ENCODE results near the gene MRPL14.

The MRPL14 gene

DNA sequence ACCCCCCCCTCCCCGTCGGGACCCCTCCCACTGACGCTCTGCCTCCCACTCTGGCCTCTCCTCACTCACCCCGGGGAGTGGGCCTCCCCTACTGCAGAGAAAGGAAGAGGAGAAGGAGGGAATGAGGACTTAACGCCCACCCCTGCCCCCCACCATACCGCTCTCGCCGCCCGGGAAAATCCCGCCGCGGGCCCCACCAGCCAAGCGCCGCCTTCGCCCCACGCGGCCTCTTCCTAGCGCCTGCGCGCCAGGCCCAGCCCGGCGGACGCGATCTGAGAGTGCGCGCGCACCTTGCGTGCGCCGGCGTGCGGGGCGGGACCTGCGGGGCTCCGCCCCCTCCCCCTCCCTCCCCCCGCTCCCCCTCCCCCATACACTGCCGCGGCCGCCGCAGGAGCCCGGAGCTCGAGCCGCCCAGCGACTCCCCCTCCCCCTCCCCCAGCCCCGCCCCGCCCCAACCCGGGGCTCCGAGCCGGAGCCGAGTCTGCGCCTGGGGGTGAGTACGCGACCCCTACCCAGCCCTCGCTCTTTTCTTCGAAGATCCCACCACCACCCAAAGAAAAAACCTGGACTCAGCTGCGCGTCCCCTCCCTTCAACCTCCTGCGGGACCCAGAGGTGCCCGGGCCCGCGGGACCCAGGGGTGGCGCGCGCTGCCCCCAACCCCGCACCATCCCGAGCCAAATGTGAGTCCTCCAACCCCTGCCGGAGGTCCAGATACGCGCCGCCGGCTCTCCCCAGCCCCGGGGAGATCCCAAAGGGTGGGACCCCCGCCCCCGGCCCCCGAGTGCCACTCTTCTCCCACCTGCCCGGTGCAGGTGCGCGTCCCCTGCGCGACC is at the start of gene MRPL14, which contains the start of gene TMEM63B:
Gene MRPL14, minus strand, starts transcription at position 267 of the 834 bp plus-strand sequence. CDS start 10,841 bp downstream, outside the sequence.
Gene TMEM63B, plus strand, starts transcription at position 369 of the 834 bp plus-strand sequence. CDS start 7,031 bp downstream, outside the sequence.
- DNase-seq (ENCODE audit: low read depth) = peak; percentile 87

DNA sequence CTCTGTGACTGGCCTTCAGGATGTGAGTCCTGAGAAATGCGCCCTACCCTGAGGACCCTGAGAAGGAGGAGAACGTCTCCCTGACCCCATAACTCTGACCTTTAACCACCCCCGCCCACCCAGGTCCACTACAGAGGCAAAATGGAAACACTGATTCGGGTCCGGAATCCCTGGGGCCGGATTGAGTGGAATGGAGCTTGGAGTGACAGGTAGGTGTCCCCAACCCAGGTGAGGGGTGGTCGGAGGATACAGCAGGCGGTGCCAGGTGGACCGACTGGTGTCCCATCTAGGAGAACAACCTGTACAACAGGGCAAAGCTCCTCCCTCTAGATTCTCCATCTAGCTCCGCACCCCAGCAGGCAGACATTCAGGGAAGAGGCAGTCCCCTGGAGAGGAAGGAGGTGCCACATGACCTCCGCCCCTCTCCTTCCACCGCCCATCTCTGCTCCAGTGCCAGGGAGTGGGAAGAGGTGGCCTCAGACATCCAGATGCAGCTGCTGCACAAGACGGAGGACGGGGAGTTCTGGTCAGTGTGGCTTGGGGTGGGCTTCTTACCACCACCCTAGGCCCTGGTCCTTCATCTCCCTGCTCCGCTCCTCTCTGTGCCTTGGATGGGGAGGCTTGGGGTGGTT is 49.0 kb upstream of the MRPL14 start:
- DNase-seq (ENCODE audit: low read depth) = no peak

DNA sequence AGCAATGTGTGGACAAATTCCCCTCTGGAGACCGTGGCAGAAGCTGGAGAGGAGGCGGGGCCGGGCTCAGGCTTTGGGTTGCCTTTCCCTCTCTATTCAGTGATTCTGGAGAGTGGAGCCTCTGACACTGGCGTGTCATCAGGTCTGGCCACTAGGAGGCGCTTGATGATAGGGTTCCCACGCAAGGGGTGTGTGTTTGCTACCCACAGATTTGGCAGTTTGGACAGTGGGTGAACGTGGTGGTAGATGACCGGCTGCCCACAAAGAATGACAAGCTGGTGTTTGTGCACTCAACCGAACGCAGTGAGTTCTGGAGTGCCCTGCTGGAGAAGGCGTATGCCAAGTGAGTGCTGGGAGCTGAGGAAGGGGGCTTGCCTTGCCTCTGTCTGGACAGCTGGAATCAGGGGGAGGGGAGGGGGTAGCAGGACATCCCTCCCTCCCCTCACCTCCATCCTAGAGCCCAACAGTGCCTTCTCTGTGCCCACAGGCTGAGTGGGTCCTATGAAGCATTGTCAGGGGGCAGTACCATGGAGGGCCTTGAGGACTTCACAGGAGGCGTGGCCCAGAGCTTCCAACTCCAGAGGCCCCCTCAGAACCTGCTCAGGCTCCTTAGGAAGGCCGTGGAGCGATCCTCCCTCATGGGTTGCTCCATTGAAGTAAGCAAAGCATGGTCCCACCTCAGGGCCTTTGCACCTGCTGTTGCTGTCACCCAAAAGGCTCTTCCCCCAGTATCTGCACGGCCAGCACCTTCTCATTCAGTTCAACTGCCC is 45.7 kb upstream of the MRPL14 start:
- DNase-seq (ENCODE audit: low read depth) = peak; percentile 81

DNA sequence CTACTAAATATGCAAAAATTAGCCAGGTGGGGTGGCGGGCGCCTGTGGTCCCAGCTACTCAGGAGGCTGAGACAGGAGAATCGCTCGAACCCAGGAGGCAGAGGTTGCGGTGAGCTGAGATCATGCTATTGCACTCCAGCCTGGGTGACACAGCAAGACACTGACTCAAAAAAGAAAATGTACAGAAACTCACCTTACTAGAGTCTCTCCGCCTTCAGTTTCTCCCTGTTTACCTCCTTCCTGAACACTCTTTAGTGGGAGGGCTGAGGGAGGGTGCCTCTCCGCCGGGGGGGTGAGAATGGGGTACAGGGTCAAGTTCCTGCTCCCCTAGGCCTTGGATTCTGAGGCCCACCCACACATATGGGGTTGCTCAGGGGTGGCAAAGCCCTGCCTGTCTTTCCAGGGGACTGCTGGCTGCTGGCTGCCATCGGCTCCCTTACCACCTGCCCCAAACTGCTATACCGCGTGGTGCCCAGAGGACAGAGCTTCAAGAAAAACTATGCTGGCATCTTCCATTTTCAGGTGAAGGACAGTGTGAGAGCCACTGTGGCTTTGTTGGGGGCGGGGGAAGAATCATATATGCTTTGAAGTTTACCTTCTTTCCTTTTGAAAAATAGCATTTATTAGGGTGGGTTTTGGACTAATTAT is 44.8 kb upstream of the MRPL14 start:
- DNase-seq (ENCODE audit: low read depth) = no peak

DNA sequence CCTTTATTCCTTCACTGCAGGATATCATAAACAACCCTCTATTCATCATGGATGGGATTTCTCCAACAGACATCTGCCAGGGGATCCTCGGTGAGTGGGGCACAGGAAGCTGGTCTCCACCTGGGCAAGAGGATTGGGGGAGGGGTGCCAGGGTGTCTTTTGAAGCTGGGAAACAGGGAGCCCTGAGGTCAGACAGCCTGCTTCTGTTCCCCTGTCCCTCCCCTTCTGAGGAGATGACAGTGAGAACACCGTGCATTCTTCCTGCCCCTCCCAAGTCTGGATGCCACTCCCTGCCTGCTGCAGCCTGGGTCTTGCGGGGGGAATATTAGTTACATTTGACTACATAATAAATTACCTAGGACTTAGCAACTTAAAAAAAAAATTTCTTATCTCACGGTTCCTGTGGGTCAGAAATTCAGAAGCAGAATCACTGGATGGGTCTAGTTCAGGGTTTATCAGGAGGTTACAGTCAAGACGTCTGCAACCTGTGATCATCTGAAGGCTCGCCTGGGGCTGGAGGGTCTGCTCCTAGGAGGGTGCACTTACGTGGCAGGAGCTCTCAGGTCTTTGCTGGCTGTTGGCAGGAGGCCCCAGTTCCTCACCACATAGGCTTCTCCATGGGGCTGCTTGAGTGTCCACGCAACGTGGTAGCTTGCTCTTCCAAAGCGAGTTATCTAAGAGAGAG is 42.8 kb upstream of the MRPL14 start:
- DNase-seq (ENCODE audit: low read depth) = no peak

DNA sequence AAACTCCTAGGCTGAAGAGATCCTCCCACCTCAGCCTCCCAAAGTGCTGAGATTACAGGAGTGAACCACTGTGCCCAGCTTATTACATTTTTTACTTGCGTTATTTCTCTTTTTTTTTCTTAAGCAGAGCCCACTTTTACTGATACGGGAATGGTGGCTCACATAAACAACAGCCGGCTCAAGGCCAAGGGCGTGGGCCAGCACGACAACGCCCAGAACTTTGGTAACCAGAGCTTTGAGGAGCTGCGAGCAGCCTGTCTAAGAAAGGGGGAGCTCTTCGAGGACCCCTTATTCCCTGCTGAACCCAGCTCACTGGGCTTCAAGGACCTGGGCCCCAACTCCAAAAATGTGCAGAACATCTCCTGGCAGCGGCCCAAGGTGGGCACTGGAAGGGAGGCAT is 41.9 kb upstream of the MRPL14 start:
- no peak for DNase-seq (ENCODE audit: low read depth)

DNA sequence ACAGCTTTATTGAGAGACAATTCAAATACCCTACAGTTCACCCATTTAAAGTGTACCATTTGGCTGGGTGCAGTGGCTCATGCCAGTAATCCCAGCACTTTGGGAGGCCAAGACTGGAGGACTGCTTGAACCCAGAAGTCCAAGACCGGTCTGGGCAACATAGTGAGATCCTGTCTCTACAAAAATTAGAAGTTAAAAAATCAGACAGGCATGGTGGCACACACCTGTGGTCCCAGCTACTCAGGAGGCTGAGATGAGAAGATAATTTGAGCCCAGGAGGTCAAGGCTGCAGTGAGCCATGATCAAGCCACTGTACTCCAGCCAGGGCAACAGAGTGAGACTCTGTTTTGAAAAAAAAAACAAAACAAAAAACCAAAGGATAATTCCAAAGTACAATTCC is 40.3 kb upstream of the MRPL14 start:
- no peak for DNase-seq (ENCODE audit: low read depth)

DNA sequence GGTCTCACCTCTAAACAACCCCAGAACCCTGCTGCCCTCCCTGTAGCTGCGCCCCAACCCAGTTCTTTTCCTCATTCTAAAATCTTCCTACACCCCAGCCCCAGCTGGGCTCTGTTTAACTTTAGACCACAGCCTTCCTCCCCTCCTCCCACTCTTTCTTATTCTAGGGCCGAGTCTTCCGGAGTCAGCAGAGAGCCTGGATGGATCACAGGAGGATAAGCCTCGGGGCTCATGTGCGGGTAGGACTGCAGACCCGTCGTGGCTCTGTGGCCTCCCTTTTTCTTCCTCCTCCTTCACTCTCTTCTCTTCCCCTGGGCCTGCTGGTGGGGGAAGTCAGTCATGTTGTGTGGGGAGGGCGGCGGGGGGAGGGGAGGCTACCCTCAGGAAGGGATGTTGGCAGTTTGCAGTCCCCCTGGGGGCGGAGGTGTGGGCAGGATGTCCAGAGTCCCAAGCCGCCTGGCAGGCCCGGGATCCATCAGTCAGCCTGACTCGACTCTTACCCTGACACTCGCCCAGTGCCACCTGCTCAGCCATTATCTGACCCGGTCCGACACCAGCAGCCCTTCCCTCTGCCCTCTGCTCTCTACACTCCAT is 39.4 kb upstream of the MRPL14 start:
- peak; percentile 21 for DNase-seq (ENCODE audit: low read depth)

DNA sequence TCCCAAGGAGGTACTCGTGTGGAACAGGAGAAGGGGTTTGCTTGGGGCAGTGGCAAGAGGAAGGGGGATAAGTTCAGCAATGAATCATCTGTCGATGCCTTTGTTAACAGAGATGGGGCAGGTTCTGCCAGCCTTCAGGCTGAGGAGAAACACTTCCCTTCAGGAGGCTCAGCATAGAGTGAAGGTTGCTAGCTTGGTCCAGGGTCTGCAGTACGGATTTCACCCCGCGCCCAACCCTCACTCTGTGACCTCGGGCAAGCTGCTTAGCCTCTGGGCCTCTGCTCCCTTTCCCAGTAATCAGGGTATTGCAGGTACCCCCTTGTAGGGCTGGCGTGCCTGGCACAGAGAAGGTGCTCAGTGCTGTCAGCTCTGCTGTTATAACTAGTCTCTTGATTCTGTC is 38.9 kb upstream of the MRPL14 start:
- DNase-seq (ENCODE audit: low read depth) = no peak

DNA sequence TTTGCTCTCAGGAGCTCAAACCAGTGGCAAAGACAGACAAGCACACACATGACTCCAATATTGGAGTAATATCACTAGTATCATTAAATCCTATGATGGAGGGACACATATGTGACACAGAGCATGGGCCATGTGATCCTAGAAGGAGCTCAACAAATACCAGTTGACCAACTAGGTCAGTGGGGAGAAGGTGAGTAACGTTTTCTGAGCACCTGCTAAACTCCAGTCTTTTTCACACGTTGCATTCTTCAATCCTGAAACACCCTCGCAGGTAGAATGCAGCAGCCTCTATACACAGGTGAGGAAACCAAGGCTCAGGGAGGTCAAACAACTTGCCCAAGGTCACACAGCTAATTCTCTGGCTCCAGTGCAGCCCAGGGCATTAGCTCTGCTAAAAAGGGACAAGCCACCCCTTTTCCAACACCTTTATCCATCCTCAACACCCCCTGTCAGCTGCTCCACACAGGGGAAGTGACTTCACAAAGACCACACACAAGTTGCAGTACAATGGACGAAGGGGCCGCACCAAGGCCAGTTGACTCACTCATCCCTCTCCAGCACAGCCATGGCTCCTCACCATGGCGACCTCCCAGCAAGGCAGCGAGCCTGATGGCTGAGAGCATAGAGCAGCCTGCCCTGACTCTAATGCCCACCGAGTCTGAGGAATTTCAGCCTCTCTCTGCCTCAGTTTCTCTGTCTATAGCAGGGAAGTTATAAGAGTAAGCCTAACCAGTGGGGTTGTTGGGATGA is 35.8 kb upstream of the MRPL14 start:
- DNase-seq (ENCODE audit: low read depth) = no peak

DNA sequence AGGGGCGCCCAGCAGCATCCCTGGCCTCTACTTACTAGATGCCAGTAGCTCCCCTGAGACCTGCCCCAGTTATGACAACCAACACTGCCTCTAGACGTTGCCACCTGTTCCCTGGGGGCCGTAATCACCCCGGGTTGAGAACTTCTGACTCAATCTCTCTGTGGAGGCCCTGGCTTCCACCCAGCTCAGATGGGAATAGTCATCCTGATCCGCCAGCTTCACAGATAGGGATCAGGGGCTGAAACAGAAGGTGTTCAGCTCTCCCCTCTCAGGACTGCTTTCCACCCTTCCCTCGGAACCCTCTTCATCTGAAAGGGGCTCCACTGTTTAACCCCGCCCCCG is 34.7 kb upstream of the MRPL14 start:
- peak; percentile 47 for DNase-seq (ENCODE audit: low read depth)

DNA sequence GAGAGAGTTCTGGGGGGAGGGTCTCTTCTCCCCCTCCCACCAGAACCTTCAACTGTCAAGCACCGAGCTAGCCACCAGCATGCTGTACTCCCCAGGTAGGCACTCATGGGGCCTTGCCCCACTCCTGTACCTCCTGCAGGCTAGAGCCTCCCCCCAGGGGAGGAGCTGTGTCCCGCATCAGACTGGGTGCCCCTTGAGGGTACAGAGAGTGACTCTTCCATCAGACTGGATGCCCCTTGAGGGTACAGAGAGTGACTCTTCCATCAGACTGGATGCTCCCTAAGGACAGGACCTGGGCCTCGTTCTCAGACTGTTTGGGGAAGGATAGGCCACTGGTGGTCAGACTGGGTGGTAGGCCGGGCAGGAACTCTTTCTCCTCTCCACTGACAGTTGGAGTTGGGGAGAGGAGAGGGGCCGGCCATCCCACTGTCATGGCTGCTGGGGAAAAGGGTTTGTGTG is 31.5 kb upstream of the MRPL14 start, which contains the start of gene CAPN11:
Gene CAPN11, plus strand, starts transcription at position 51 of the 459 bp plus-strand sequence. Its CDS starts 29 bp downstream, at position 80.
- DNase-seq (ENCODE audit: low read depth) = no peak

DNA sequence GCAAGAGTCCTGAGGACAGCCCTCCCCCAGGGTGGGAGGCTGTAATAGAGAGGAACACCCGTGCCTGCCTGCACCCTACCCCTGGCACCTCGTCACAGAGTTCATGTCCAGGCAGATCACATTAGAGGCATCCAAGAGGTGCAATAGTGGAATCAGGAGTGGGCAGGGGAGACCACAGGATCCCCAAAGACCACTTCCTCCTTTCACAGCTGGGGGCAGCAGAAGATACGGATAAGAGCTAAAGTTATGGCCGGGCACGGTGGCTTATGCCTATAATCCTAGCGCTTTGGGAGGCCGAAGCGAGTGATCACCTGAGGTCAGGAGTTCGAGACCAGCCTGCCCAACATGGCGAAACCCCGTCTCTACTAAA is 29.9 kb upstream of the MRPL14 start:
- no peak for DNase-seq (ENCODE audit: low read depth)

DNA sequence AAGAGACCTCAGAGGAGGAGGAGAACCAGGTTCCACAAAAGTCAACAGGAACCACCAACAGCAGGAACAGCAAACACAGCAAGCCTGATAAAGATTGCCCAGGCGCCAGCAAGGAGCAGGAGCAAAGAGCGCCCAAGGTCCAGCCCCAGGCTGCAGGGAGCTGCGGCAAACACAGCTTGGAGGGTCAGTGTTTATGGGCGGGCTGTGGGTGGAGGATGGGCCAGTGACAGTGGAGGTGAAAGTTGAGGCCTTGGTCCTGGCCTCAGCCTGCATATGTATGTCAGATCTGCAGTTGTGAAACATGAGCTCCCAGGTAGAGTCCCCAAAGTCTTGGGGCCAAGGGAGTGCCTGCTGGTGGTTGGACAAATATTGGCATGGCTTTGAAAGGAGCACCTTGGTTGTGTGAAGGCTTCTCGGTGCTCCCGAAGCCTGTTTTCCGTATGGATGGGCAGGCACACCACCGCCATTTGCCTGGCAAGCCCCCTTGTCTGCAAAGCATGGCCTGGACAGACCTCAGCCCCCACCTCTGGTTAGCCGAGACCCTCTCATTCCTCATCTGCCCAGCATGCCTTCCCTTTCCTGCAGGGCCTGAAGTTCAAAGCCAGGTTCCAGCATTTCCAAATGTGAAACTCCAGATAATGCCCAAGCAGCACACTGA is 29.4 kb upstream of the MRPL14 start:
- DNase-seq (ENCODE audit: low read depth) = no peak

DNA sequence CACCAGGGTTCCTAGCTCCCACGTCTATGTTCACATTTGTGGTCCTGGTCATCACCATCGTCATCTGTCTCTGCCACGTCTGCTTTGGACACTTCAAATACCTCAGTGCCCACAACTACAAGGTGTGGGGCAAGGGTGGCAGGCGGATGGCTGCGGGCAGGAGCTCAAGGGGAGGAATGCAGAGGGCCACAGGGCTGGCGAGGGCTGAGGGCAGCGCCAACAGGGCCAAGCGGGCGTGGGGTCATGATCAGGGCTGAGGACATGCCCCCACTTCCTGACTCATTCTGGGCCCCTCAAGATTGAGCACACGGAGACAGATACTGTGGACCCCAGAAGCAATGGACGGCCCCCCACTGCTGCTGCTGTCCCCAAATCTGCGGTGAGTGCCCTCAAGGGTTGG is 26.8 kb upstream of the MRPL14 start:
- no peak for DNase-seq (ENCODE audit: low read depth)

DNA sequence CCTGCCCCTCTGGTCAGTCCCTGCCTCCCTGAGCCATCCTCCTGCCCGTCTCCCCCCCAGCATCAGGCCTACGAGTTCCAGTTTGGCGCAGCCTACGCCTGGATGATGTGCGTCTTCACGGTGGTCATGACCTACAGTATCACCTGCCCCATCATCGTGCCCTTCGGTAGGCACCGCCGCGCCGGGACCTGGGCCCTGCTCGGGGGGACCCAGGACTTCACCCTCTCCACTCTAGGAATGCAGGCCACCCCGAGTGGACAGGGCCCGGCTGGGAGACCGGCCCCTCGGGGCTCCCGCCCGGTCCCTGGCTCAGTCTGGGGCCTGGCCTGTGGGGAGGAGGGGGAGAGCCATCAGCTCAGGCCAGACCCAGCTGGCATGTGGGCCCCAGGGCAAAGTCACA is 25.3 kb upstream of the MRPL14 start:
- DNase-seq (ENCODE audit: low read depth) = no peak

DNA sequence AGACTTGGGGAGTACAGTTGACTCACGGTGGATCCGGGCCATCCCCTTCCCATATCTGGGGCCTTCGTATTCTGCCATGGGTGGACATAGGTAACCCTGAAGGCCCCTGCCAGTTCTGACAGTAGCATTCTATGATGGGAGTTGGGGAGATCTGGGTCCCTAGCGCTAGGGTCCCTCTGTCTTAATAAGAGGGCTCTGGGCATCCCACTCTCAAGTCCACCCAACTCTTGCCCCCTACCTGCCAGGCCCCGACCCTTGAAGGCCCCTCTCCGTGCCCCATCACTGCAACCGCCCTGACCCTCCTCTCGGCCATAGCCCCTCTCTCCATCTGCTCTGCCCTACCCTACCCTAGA is 24.8 kb upstream of the MRPL14 start:
- DNase-seq (ENCODE audit: low read depth) = no peak

DNA sequence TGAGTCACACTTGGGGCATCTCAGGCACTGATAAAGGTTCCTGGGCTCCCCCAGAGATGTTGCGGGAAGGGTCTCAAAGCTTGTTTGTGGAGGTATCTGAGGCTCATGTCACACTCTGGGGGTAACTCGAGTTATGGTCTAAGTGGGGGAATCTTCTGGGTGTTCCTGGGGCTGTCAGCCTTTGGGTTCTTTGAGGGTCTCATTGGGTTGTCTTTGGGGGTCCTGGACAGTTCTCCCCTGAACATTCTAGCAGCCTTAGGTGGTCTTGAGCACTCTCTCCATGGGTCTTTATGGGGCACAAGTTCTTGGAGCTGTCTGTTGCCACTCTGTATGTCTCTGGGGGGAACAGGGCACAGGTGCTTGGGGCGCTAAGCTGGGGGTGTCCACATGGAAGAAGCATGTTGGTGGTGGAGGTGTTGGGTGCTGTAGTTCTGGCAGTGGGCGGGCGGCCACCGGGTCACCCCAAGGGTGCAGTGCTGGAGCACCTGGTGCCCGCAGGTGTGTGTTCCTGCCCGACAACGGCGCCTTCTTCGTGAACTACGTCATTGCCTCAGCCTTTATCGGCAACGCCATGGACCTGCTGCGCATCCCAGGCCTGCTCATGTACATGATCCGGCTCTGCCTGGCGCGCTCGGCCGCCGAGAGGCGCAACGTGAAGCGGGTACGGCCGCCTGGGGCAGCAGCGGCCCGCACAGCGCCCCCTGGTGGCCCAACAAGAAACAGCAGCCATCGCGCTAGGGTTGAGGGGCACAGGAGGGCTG is 24.3 kb upstream of the MRPL14 start:
- DNase-seq (ENCODE audit: low read depth) = peak; percentile 66

DNA sequence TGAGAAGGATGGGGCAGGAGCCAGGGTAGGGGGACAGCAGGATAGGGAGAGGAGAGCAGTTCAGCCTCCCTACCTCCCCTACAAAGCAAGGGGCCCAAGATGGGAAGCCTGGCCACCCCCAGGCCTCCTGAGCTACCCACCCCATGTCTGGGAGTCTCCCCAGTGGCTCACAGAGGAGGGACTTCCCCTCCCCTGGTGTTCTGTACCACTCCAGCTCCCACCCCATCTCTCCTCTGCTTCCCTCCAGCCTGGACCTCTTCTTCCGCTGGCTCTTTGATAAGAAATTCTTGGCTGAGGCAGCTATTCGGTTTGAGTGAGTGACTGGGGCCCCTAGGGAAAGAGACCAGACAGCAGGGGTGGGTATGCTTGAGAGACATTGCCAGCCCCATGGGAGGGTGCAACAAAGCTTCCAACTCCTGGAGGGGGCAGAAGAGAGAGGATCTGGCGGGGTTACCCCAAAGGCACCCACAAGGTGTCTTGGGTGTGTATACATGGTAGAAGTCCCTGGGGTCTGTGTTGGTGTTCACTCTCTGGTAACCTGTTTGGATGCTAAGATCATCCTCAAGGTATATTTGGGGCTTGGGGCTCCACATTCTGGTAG is 23.2 kb upstream of the MRPL14 start:
- DNase-seq (ENCODE audit: low read depth) = no peak
